Mesothelial cell of epicardium (in vitro differentiated cells): ENCODE measurements around the gene BTG1. TPM values are rescaled to one million over a fixed set of nuclear protein-coding genes. Genes with fewer than 3 reads are reported as not detected.

ENCODE experiments used
- DNase-seq, 2 experiments: peaks; one replicate each; pipeline ENCODE4 v3.0.0; 2021; ENCODE audit warnings: low spot score in 2 of 2; ENCODE audit not compliant: unreplicated experiment in 2 of 2
- H3K27ac Mint-ChIP-seq: 2 replicates; pipeline ENCODE4 v1.8.0; 2021; ENCODE audit warnings: mixed read lengths
- H3K27me3 Mint-ChIP-seq: 2 replicates; pipeline ENCODE4 v1.8.0; 2021; ENCODE audit warnings: low read depth, mixed read lengths
- H3K36me3 Mint-ChIP-seq: 2 replicates; pipeline ENCODE4 v1.8.0; 2021; ENCODE audit warnings: mixed read lengths
- H3K4me1 Mint-ChIP-seq: 2 replicates; pipeline ENCODE4 v1.8.0; 2021; ENCODE audit warnings: mixed read lengths
- H3K4me3 Mint-ChIP-seq: 2 replicates; pipeline ENCODE4 v1.8.0; 2021; ENCODE audit warnings: mild to moderate bottlenecking, moderate library complexity, mixed read lengths
- H3K9me3 Mint-ChIP-seq: 2 replicates; pipeline ENCODE4 v1.8.0; 2021; ENCODE audit warnings: mixed read lengths
- CTCF ChIP-seq: fragments of 200-600 bp; sonication (generic); IDR thresholded peaks from one replicate; pipeline ENCODE4 v1.5.0; 2021; ENCODE audit warnings: antibody characterized with exemption; ENCODE audit not compliant: unreplicated experiment
- total RNA-seq: library from RNA; stranded (reverse); gene quantifications from 3 replicates; pipeline ENCODE4 v1.2.1, GENCODE V29; 2021

The BTG1 gene
- total RNA-seq, 1 donor from 2014 or later, result 71.0 TPM

- no peaks in the 10 kb centered on the region for H3K4me1 Mint-ChIP-seq
- H3K9me3 Mint-ChIP-seq, result peaks cover 40% of the 10 kb centered on the region
- no peak for DNase-seq
- peaks cover 29% of the 10 kb centered on the region for H3K36me3 Mint-ChIP-seq
- no peaks in the 10 kb centered on the region for H3K27me3 Mint-ChIP-seq
- no peak overlapping the region for H3K27ac Mint-ChIP-seq
- H3K4me3 Mint-ChIP-seq, result no peak overlapping the region
- TF ChIP-seq CTCF, result no peak
These were observed 21.6 kb downstream of the BTG1 start for GRCh38 chr12:92123780-92124688.

- peaks cover 32% of the 10 kb centered on the region for H3K36me3 Mint-ChIP-seq
- peaks cover 45% of the 10 kb centered on the region for H3K9me3 Mint-ChIP-seq
- TF ChIP-seq CTCF, result no peak
- H3K4me3 Mint-ChIP-seq, result no peak overlapping the region
- no peaks in the 10 kb centered on the region for H3K4me1 Mint-ChIP-seq
- H3K27ac Mint-ChIP-seq, result no peak overlapping the region
- DNase-seq, result no peak
- H3K27me3 Mint-ChIP-seq, result no peaks in the 10 kb centered on the region
These were observed 22.5 kb downstream of the BTG1 start for GRCh38 chr12:92122941-92123779.

- DNase-seq, result no peak
- H3K9me3 Mint-ChIP-seq, result peaks cover 43% of the 10 kb centered on the region
- H3K27me3 Mint-ChIP-seq, result no peaks in the 10 kb centered on the region
- TF ChIP-seq CTCF, result no peak
- no peaks in the 10 kb centered on the region for H3K4me1 Mint-ChIP-seq
- H3K4me3 Mint-ChIP-seq, result no peak overlapping the region
- H3K27ac Mint-ChIP-seq, result no peak overlapping the region
- peaks cover 30% of the 10 kb centered on the region for H3K36me3 Mint-ChIP-seq
These were observed 23.8 kb downstream of the BTG1 start for GRCh38 chr12:92121826-92122225.

- H3K27ac Mint-ChIP-seq, result no peak overlapping the region
- TF ChIP-seq CTCF, result no peak
- H3K9me3 Mint-ChIP-seq, result peaks cover 37% of the 10 kb centered on the region
- H3K4me3 Mint-ChIP-seq, result no peak overlapping the region
- DNase-seq, result no peak
- H3K4me1 Mint-ChIP-seq, result no peaks in the 10 kb centered on the region
- H3K36me3 Mint-ChIP-seq, result peaks cover 23% of the 10 kb centered on the region
- H3K27me3 Mint-ChIP-seq, result no peaks in the 10 kb centered on the region
These were observed 26.7 kb downstream of the BTG1 start for GRCh38 chr12:92118826-92119536.

GRCh38 chr12:92114834-92115233 lies 30.8 kb downstream of the BTG1 start:
- no peak overlapping the region for H3K4me3 Mint-ChIP-seq

More at GRCh38 chr12:92114834-92115233, 30.8 kb downstream of the BTG1 start:
- no peak for DNase-seq
- Mint-ChIP-seq H3K27ac (no peak overlapping the region), H3K27me3 (no peaks in the 10 kb centered on the region), H3K36me3 (peaks cover 13% of the 10 kb centered on the region), H3K4me1 (peaks cover 4% of the 10 kb centered on the region), H3K9me3 (peaks cover 16% of the 10 kb centered on the region)
- TF ChIP-seq CTCF, result no peak
